B cell (primary cell): ENCODE results near the gene CIT. TPM values are rescaled to one million over a fixed set of nuclear protein-coding genes. Genes with fewer than 3 reads are reported as not detected.
A peak's percentile ranks its signal among the peaks of the same experiment; 100 is the strongest.

Experiments used
- ATAC-seq: fragments of 200-7000 bp; cut with Tn5 transposase; one replicate; pipeline ENCODE4 v1.10.0; 2021; ENCODE audit warnings: low read depth, mild to moderate bottlenecking, moderate number of reproducible peaks, moderate library complexity
- CTCF ChIA-PET: fragments of 350-600 bp; sonication (Branson Sonifier 250); formaldehyde crosslinking; loops from one replicate; lab custom pipeline; 2021; ENCODE audit warnings: antibody characterized with exemption, inconsistent platforms; lab: Charles Lee
- POLR2A ChIA-PET: fragments of 350-600 bp; sonication (Branson Sonifier 250); formaldehyde crosslinking; loops from one replicate; lab custom pipeline; 2021; ENCODE audit warnings: antibody characterized with exemption; lab: Charles Lee
- DNase-seq: peaks from one replicate; pipeline ENCODE4 v3.0.0; 2013
- H2AFZ ChIP-seq: 2 replicates; pipeline ENCODE4 v1.6.1; 2012; ENCODE audit warnings: mild to moderate bottlenecking, low read depth, low read length; ENCODE audit not compliant: insufficient read depth, poor library complexity, severe bottlenecking
- H3K27ac ChIP-seq, 2 donors: 1 replicate in 1 of 2; 2 replicates in 1 of 2; pipeline ENCODE4 v1.5.1; 2012 to 2013; ENCODE audit warnings: low read length in 2 of 2, mild to moderate bottlenecking in 2 of 2, moderate library complexity in 1 of 2
- H3K27me3 ChIP-seq, 4 experiments: fragments of 200-600 bp in 1 of 4; sonication (generic) in 1 of 4; replicated peaks in 1 of 4; 1 replicate in 2 of 4; 2 replicates in 2 of 4; pipeline versions ENCODE4 v1.6.1 to v1.7.0; 2013 to 2016; ENCODE audit warnings: low read length in 3 of 4, mild to moderate bottlenecking in 2 of 4, mixed read lengths in 1 of 4, moderate library complexity in 1 of 4; ENCODE audit not compliant: insufficient read depth in 4 of 4, control insufficient read depth in 3 of 4; ENCODE audit errors: control extremely low read depth in 1 of 4
- H3K36me3 ChIP-seq, 2 experiments: replicated peaks in 1 of 2; 1 replicate in 1 of 2; 2 replicates in 1 of 2; pipeline versions ENCODE4 v1.6.1 to v1.7.1; 2013; ENCODE audit warnings: low read length in 1 of 2; ENCODE audit not compliant: insufficient read depth in 2 of 2, control insufficient read depth in 1 of 2; ENCODE audit errors: control extremely low read depth in 1 of 2, extremely low read depth in 1 of 2
- H3K4me1 ChIP-seq, 2 donors: fragments of 200-600 bp in 1 of 2; sonication (generic) in 1 of 2; 1 replicate in 1 of 2; 2 replicates in 1 of 2; pipeline versions ENCODE4 v1.5.1 to v1.6.1; 2013 to 2017; ENCODE audit warnings: low read length in 2 of 2; ENCODE audit not compliant: control insufficient read depth in 2 of 2, insufficient read depth in 2 of 2
- H3K4me2 ChIP-seq: replicated peaks from 2 replicates; pipeline ENCODE3; 2012; ENCODE audit warnings: mild to moderate bottlenecking, low read depth, low read length; ENCODE audit not compliant: poor library complexity, severe bottlenecking
- H3K4me3 ChIP-seq, 5 experiments: fragments of 200-600 bp in 1 of 5; sonication (generic) in 1 of 5; 1 replicate in 3 of 5; 2 replicates in 2 of 5; pipeline versions ENCODE4 v1.5.1 to v1.7.0; 2011 to 2016; ENCODE audit warnings: low read length in 4 of 5, mild to moderate bottlenecking in 4 of 5, low read depth in 2 of 5, control low read depth in 1 of 5, moderate library complexity in 1 of 5; ENCODE audit not compliant: insufficient read depth in 1 of 5; ENCODE audit errors: control extremely low read depth in 1 of 5, extremely low read depth in 1 of 5
- H3K79me2 ChIP-seq: fragments of 200-600 bp; sonication (generic); one replicate; pipeline ENCODE4 v1.6.0; 2016; ENCODE audit warnings: low read length; ENCODE audit not compliant: control insufficient read depth, insufficient read depth
- H3K9ac ChIP-seq: fragments of 200-600 bp; sonication (generic); 2 replicates; pipeline ENCODE4 v1.6.1; 2017; ENCODE audit warnings: mild to moderate bottlenecking, low read length, moderate library complexity
- H3K9me3 ChIP-seq, 3 donors: one replicate each; pipeline versions ENCODE4 v1.6.1 to v1.7.1; 2013; ENCODE audit warnings: low read length in 2 of 3; ENCODE audit not compliant: control insufficient read depth in 2 of 3, insufficient read depth in 1 of 3; ENCODE audit errors: control extremely low read depth in 1 of 3
- H4K20me1 ChIP-seq: 2 replicates; pipeline ENCODE4 v1.6.0; 2012; ENCODE audit warnings: mild to moderate bottlenecking, low read length; ENCODE audit not compliant: insufficient read depth, control insufficient read depth, poor library complexity, severe bottlenecking
- H3K27ac Mint-ChIP-seq: one replicate; pipeline ENCODE4 v1.8.0; 2021; ENCODE audit warnings: mixed read lengths
- H3K27me3 Mint-ChIP-seq: one replicate; pipeline ENCODE4 v1.8.0; 2021; ENCODE audit warnings: mixed read lengths
- H3K4me1 Mint-ChIP-seq: one replicate; pipeline ENCODE4 v1.8.0; 2021; ENCODE audit warnings: mixed read lengths
- H3K4me3 Mint-ChIP-seq: one replicate; pipeline ENCODE4 v1.8.0; 2021; ENCODE audit warnings: mixed read lengths
- H3K9me3 Mint-ChIP-seq: one replicate; pipeline ENCODE4 v1.8.0; 2022; ENCODE audit warnings: mixed read lengths; ENCODE audit not compliant: insufficient read depth
- EZH2 ChIP-seq: IDR thresholded peaks from 2 replicates; pipeline ENCODE4 v1.6.1; 2012; ENCODE audit warnings: borderline replicate concordance, low read depth, mild to moderate bottlenecking, moderate library complexity, low read length; ENCODE audit not compliant: insufficient read depth, poor library complexity, severe bottlenecking
- WGBS: methylation state at CpG from one replicate; pipeline ENCODE4 v1.1.5; 2013; ENCODE audit warnings: missing lambda C conversion rate; ENCODE audit not compliant: insufficient coverage; 5-methylcytosine and 5-hydroxymethylcytosine counted together
- intact Hi-C: fragments of 100-400 bp; cut with micrococcal nuclease; formaldehyde crosslinking; loops from one replicate; pipeline ENCODE4 v1.10.0; 2022
- polyA plus RNA-seq: library from polyadenylated mRNA; depleted of rRNA; stranded (reverse); fragments of >200 nt; gene quantifications from 2 replicates; pipeline ENCODE4 v1.2.3, GENCODE V29; 2012
- total RNA-seq, 2 donors: library from RNA; stranded (reverse); fragments of 120-200 nt in 1 of 2; gene quantifications; 1 replicate in 1 of 2; 2 replicates in 1 of 2; pipeline versions ENCODE4 v1.2.3 to v1.2.4, GENCODE V29; 2013 to 2022
- TF ChIP-seq, protein P1 (sequence below): fragments of 200-600 bp; IDR thresholded peaks from one replicate; pipeline ENCODE4 v1.8.0; 2022; ENCODE audit warnings: antibody characterized with exemption, mild to moderate bottlenecking

CIT gene
- total and polyA plus RNA-seq, 2 donors (not counting 1 experiment from before 2014, with no cell fraction given): 1.4 to 6.1 TPM

DNA sequence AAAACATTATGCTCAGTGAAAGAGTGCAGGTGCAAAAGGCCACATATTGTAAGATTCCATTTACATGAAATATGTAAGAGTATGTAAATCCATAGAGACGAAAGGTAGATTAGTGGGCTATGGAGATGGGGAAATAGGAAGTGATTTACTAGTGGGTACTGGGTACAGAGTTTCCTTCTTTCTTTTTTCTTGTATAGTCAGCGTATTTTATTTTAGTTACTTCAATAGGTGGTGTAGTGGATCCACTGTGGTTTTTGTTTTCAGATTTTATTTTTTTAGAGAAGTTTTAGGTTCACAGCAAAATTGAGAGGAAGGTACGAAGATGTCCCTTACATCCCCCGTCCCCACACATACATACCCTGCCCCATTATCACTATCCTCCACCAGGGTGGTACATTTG lies 6.1 kb upstream of the CIT start:
- intact Hi-C loops: no loop called here
- TF ChIP-seq, protein P1, sequence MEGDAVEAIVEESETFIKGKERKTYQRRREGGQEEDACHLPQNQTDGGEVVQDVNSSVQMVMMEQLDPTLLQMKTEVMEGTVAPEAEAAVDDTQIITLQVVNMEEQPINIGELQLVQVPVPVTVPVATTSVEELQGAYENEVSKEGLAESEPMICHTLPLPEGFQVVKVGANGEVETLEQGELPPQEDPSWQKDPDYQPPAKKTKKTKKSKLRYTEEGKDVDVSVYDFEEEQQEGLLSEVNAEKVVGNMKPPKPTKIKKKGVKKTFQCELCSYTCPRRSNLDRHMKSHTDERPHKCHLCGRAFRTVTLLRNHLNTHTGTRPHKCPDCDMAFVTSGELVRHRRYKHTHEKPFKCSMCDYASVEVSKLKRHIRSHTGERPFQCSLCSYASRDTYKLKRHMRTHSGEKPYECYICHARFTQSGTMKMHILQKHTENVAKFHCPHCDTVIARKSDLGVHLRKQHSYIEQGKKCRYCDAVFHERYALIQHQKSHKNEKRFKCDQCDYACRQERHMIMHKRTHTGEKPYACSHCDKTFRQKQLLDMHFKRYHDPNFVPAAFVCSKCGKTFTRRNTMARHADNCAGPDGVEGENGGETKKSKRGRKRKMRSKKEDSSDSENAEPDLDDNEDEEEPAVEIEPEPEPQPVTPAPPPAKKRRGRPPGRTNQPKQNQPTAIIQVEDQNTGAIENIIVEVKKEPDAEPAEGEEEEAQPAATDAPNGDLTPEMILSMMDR: no peak
- no peak for TF ChIP-seq EZH2
- H3K27ac ChIP-seq: no peak overlapping the region
- H3K27me3 Mint-ChIP-seq: peaks cover 34% of the 10 kb centered on the region
- H3K36me3 ChIP-seq: no peaks in the 10 kb centered on the region
- H3K4me3 ChIP-seq: no peak overlapping the region
- CTCF ChIA-PET: no interaction called here
- H3K9me3 Mint-ChIP-seq: no peaks in the 10 kb centered on the region
- DNase-seq (no peak), ATAC-seq (no peak)
- H3K9ac ChIP-seq: no peak overlapping the region
- WGBS: no CpG with 5 or more reads among the region's 4 CpGs
- POLR2A ChIA-PET: no interaction called here
- no peaks in the 10 kb centered on the region for H3K9me3 ChIP-seq
- no peak overlapping the region for H3K4me3 Mint-ChIP-seq
- H3K79me2 ChIP-seq: no peaks in the 10 kb centered on the region
- no peaks in the 10 kb centered on the region for H4K20me1 ChIP-seq
- no peaks in the 10 kb centered on the region for H3K4me1 ChIP-seq
- H3K27me3 ChIP-seq: peaks cover 0 to 2% (median 0%) of the 10 kb centered on the region in 4 experiments
- H2AFZ ChIP-seq: no peak overlapping the region
- H3K4me2 ChIP-seq: no peak overlapping the region
- H3K27ac Mint-ChIP-seq: no peak overlapping the region
- H3K4me1 Mint-ChIP-seq: no peaks in the 10 kb centered on the region

DNA sequence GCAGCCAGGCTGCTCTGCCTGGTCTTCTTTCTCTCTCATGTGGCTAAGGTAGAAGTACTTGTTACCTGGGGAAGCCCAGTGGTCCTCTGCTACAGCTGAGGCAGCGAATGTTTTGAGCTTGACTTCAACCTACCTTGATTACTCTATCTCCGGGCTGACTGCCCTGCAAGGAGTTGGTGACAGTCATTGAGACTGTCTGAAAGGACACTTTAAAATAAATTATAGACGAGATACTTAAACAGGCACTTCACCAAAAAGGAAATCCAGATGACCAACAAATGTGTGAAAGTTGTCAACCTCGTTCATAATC lies 474 bp upstream of the CIT start:
- WGBS: no CpG with 5 or more reads among the region's 4 CpGs

More for the DNA sequence above, 474 bp upstream of the CIT start:
- DNase-seq (no peak), ATAC-seq (no peak)
- intact Hi-C loops: loop anchor here (1.0 kb wide), 3 partner anchors 210 to 240 kb away; no protein-coding TSS in a partner anchor
- Mint-ChIP-seq H3K4me1 (peaks cover 13% of the 10 kb centered on the region), H3K4me3 (peak overlapping the region; percentile 84), H3K27ac (no peak overlapping the region), H3K9me3 (no peaks in the 10 kb centered on the region), H3K27me3 (peaks cover 14% of the 10 kb centered on the region)
- H3K9ac ChIP-seq: peak overlapping the region; percentile 86
- peak overlapping the region; percentile 47 to 90 (median 87) for H3K4me3 ChIP-seq
- no peaks in the 10 kb centered on the region for H3K9me3 ChIP-seq
- ChIA-PET POLR2A (no interaction called here), CTCF (no interaction called here)
- H3K27ac ChIP-seq: no peak overlapping the region
- H3K4me1 ChIP-seq: peaks cover 0 to 11% of the 10 kb centered on the region in 2 donors
- peak overlapping the region; percentile 84 for H3K4me2 ChIP-seq
- H4K20me1 ChIP-seq: no peaks in the 10 kb centered on the region
- H3K36me3 ChIP-seq: no peaks in the 10 kb centered on the region
- TF ChIP-seq, protein P1: no peak
- no peak for TF ChIP-seq EZH2
- no peaks in the 10 kb centered on the region for H3K27me3 ChIP-seq
- H2AFZ ChIP-seq: peak overlapping the region; percentile 97
- no peaks in the 10 kb centered on the region for H3K79me2 ChIP-seq
